Loucy (cell line): ENCODE results near the gene PRB2.
"Not testable (repeated sequence)": the region's sequence is repeated elsewhere in the genome, so short reads cannot be mapped to it uniquely, and the experiment has no call there.

ENCODE experiments used
- H2AFZ ChIP-seq: fragments of 200-600 bp; sonication (generic); 2 replicates; pipeline ENCODE4 v1.6.0; 2016; ENCODE audit warnings: antibody characterized with exemption, mild to moderate bottlenecking, low read length, moderate library complexity
- H3F3A ChIP-seq: fragments of 200-600 bp; 2 replicates; pipeline ENCODE4 v1.6.0; 2016; ENCODE audit warnings: antibody characterized with exemption, low read depth, mild to moderate bottlenecking
- H3K27me3 ChIP-seq: fragments of 200-600 bp; sonication (generic); 2 replicates; pipeline ENCODE4 v1.6.1; 2014; ENCODE audit warnings: low read length, mild to moderate bottlenecking; ENCODE audit not compliant: insufficient read depth, poor library complexity, severe bottlenecking
- H3K36me3 ChIP-seq: fragments of 200-600 bp; sonication (generic); 2 replicates; pipeline ENCODE4 v1.6.1; 2016; ENCODE audit warnings: low read length; ENCODE audit not compliant: insufficient read depth
- H3K4me1 ChIP-seq: fragments of 200-600 bp; sonication (generic); 2 replicates; pipeline ENCODE4 v1.5.1; 2014; ENCODE audit warnings: low read length, mild to moderate bottlenecking; ENCODE audit not compliant: insufficient read depth, poor library complexity, severe bottlenecking
- H3K4me2 ChIP-seq: fragments of 200-600 bp; sonication (generic); 2 replicates; pipeline ENCODE4 v1.6.0; 2014; ENCODE audit warnings: antibody characterized with exemption, low read length, low read depth, mild to moderate bottlenecking; ENCODE audit not compliant: poor library complexity, severe bottlenecking
- H3K4me3 ChIP-seq: fragments of 200-600 bp; sonication (generic); 2 replicates; pipeline ENCODE4 v1.5.1; 2014; ENCODE audit warnings: low read length, mild to moderate bottlenecking, mixed read lengths; ENCODE audit not compliant: poor library complexity, severe bottlenecking
- H3K79me2 ChIP-seq: fragments of 200-600 bp; sonication (generic); 2 replicates; pipeline ENCODE4 v1.6.1; 2014; ENCODE audit warnings: low read length; ENCODE audit not compliant: insufficient read depth
- H3K9ac ChIP-seq: fragments of 200-600 bp; sonication (generic); 2 replicates; pipeline ENCODE4 v1.6.0; 2014; ENCODE audit warnings: mild to moderate bottlenecking, low read depth, low read length, moderate library complexity; ENCODE audit not compliant: poor library complexity, severe bottlenecking
- H3K9me2 ChIP-seq: fragments of 200-600 bp; sonication (generic); replicated peaks from 2 replicates; pipeline ENCODE4 v1.6.1; 2016; ENCODE audit warnings: low read depth, low read length, mixed read lengths
- H3K9me3 ChIP-seq: fragments of 200-600 bp; sonication (generic); 2 replicates; pipeline ENCODE4 v1.6.1; 2014; ENCODE audit warnings: mild to moderate bottlenecking, antibody characterized with exemption, low read length, low read depth; ENCODE audit not compliant: insufficient read depth
- H4K20me1 ChIP-seq: fragments of 200-600 bp; sonication (generic); 2 replicates; pipeline ENCODE4 v1.6.0; 2014; ENCODE audit warnings: antibody characterized with exemption, low read length, mild to moderate bottlenecking; ENCODE audit not compliant: insufficient read depth, poor library complexity, severe bottlenecking
- CTCF ChIP-seq: fragments of 200-600 bp; sonication (generic); conservative IDR thresholded peaks from 2 replicates; pipeline ENCODE4 v1.5.1; 2014; ENCODE audit warnings: mild to moderate bottlenecking, antibody characterized with exemption, low read length
- EZH2phosphoT487 ChIP-seq: fragments of 200-600 bp; IDR thresholded peaks from 2 replicates; pipeline ENCODE4 v1.6.1; 2018; ENCODE audit warnings: antibody characterized with exemption, mild to moderate bottlenecking, moderate library complexity, borderline replicate concordance

PRB2 gene

GRCh38 chr12:11397366-11397765 lies 2.0 kb upstream of the PRB2 start:
- Histone ChIP-seq H3K9me3 (no peaks in the 10 kb centered on the region), H3K4me2 (no peak overlapping the region), H3K9ac (no peak overlapping the region), H3K4me1 (no peaks in the 10 kb centered on the region), H3K9me2 (no peaks in the 10 kb centered on the region), H3K36me3 (no peaks in the 10 kb centered on the region), H4K20me1 (no peaks in the 10 kb centered on the region), H3K79me2 (no peaks in the 10 kb centered on the region), H2AFZ (no peak overlapping the region), H3F3A (no peaks in the 10 kb centered on the region), H3K27me3 (no peaks in the 10 kb centered on the region), H3K4me3 (no peak overlapping the region)
- TF ChIP-seq EZH2phosphoT487 (no peak), CTCF (no peak)

DNA sequence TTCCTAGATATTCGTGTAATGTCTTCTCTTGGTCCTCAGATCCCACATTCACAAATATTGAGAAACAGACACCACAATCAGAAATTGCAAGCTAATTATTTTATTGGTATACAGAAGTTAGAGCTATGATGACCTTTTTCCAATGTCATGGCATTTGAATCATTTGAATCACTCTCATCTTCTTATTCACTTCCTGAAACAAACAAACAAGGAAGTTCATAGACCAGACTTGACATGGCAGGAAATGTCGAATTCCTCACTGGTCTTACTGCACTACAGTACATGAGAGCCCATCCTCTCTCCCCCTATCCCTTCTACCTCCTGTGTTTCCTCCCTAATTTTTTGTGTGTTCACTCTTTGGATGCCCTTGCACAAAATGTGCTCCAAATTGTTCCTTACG lies 3.9 kb downstream of the PRB2 start:
- H3K79me2 ChIP-seq: not testable (repeated sequence)

GRCh38 chr12:11377420-11377819 lies 17.9 kb downstream of the PRB2 start:
- H3K79me2 ChIP-seq, H3F3A ChIP-seq, H3K9ac ChIP-seq, H3K27me3 ChIP-seq, H3K4me1 ChIP-seq, H3K4me2 ChIP-seq, H2AFZ ChIP-seq, H3K9me3 ChIP-seq, H4K20me1 ChIP-seq, H3K9me2 ChIP-seq, H3K36me3 ChIP-seq, H3K4me3 ChIP-seq: not testable (repeated sequence)

More for the DNA sequence above, 3.9 kb downstream of the PRB2 start:
- H3K9me2 ChIP-seq, H2AFZ ChIP-seq, H3K27me3 ChIP-seq, H3K36me3 ChIP-seq, H3F3A ChIP-seq, H3K4me2 ChIP-seq, H3K4me1 ChIP-seq, H3K4me3 ChIP-seq, H3K9me3 ChIP-seq, H4K20me1 ChIP-seq, H3K9ac ChIP-seq: not testable (repeated sequence)

DNA sequence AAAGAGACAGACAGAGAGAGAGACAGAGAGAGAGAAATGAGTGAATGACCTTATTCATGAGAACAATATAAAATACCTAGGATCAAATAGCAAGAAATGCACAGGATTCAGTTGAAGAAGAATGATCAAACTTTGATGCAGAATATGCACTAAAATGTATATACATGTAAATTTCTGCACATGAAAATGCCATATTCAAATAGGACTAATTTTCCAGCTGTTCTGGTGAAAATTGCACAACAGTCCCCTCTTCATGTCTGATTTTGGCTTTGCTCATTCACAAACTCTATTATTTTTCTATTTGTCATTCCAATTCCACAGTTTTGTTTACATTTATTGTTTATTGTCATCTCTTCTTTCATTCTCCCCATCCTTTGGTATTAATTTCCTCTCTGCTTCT lies 34.2 kb downstream of the PRB2 start:
- H4K20me1 ChIP-seq: no peaks in the 10 kb centered on the region
- no peak overlapping the region for H3K4me3 ChIP-seq
- no peaks in the 10 kb centered on the region for H3K4me1 ChIP-seq
- H3K27me3 ChIP-seq: no peaks in the 10 kb centered on the region
- H3K4me2 ChIP-seq: no peak overlapping the region
- no peaks in the 10 kb centered on the region for H3K79me2 ChIP-seq
- H3F3A ChIP-seq: no peaks in the 10 kb centered on the region
- no peaks in the 10 kb centered on the region for H3K36me3 ChIP-seq
- no peak overlapping the region for H3K9ac ChIP-seq
- TF ChIP-seq CTCF (no peak), EZH2phosphoT487 (no peak)
- H2AFZ ChIP-seq: no peak overlapping the region
- H3K9me3 ChIP-seq: no peaks in the 10 kb centered on the region
- H3K9me2 ChIP-seq: no peaks in the 10 kb centered on the region

DNA sequence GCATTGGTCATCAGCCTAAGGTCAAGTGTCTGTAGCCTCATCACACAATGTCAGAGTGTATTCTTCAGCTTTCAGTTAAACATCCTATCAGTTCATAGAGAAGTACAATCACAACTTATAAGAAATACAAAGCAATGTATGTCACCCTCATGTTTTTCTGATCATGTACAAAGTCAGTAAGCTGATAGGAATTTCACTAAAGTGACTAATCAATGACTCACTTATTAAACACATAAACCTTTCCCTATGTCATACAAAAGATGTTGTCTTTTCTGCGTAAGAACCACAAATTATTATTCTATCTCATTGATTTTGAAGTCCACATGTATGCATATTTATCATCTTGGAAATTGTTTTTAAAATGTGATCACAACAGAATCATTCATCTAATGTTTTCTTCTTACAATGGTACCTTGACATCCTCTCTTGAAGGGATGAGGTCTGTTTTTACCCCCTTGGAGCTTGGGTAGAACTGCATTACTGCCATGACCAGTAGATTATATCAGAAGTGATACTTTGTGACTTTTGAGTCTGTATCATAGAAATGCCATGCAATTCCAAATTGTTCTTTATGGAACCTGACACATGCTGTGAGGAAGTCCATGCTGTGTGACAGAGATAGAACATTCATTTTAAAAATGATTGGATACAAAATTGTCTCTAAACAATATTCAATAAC lies 35.0 kb downstream of the PRB2 start:
- H3K36me3 ChIP-seq, H4K20me1 ChIP-seq: not testable (repeated sequence)

GRCh38 chr12:11351736-11352135 lies 43.6 kb downstream of the PRB2 start:
- not testable (repeated sequence) for H3F3A ChIP-seq, H3K36me3 ChIP-seq, H3K27me3 ChIP-seq, H4K20me1 ChIP-seq, H3K9me2 ChIP-seq, H3K9me3 ChIP-seq, H3K4me1 ChIP-seq, H3K4me3 ChIP-seq, H3K9ac ChIP-seq, H3K4me2 ChIP-seq, H3K79me2 ChIP-seq, H2AFZ ChIP-seq

More for the DNA sequence above, 35.0 kb downstream of the PRB2 start:
- H3K9me3 ChIP-seq, H3K4me3 ChIP-seq, H3K9me2 ChIP-seq, H2AFZ ChIP-seq, H3K4me1 ChIP-seq, H3K27me3 ChIP-seq, H3K4me2 ChIP-seq, H3K79me2 ChIP-seq, H3F3A ChIP-seq, H3K9ac ChIP-seq: not testable (repeated sequence)
